HepG2 (cell line): ENCODE measurements around the gene PADI4. TPM values are rescaled to one million over a fixed set of nuclear protein-coding genes. Genes with fewer than 3 reads are reported as not detected.

Source experiments
- ATAC-seq: fragments of 200-7000 bp; cut with Tn5 transposase; 3 replicates; pipeline ENCODE4 v1.9.1; 2020; ENCODE audit warnings: mild to moderate bottlenecking, moderate library complexity
- BruUV-seq: library from RNA; stranded (reverse); fragments of 400-500 nt; replicated peaks from 2 replicates; lab custom pipeline; 2021; lab: Mats Ljungman, UMichigan
- CTCF ChIA-PET: fragments of 300-600 bp; formaldehyde crosslinking; extraction: SDS; loops from one replicate; lab custom pipeline; 2021; ENCODE audit warnings: low total read pairs, inconsistent platforms, low intra/inter-chr PET ratio; lab: Yijun Ruan, JAX
- POLR2A ChIA-PET: fragments of 350-600 bp; sonication (Branson Sonifier 250); formaldehyde crosslinking; loops from one replicate; lab custom pipeline; 2020; ENCODE audit warnings: antibody characterized with exemption, inconsistent platforms; lab: Yijun Ruan, JAX
- DNase-seq: peaks from one replicate; pipeline ENCODE4 v3.0.0-alpha.2; 2015; ENCODE audit warnings: low spot score
- FAIRE-seq: peaks from 3 replicates; lab custom pipeline; 2011; peaks lifted over from hg19 to GRCh38; lab: Jason Lieb, UNC
- H2AFZ ChIP-seq: one replicate; pipeline ENCODE4 v1.6.1; 2011; ENCODE audit warnings: low read length, inconsistent platforms
- H3K27ac ChIP-seq: fragments of 300-600 bp; 3 replicates; pipeline ENCODE4 v1.8.0; 2011; ENCODE audit warnings: mixed run types, mild to moderate bottlenecking, mixed read lengths, low read length, inconsistent platforms; ENCODE audit not compliant: insufficient read depth; ENCODE audit errors: extremely low read length
- H3K27me3 ChIP-seq, 2 experiments: fragments of 200-600 bp in 1 of 2; 2 replicates in 1 of 2; 3 replicates in 1 of 2; pipeline versions ENCODE4 v1.6.0 to v1.8.0; 2011; ENCODE audit warnings: low read length in 2 of 2, mild to moderate bottlenecking in 2 of 2, moderate library complexity in 2 of 2, inconsistent platforms in 1 of 2; ENCODE audit not compliant: insufficient read depth in 2 of 2, control insufficient read depth in 1 of 2
- H3K36me3 ChIP-seq, 2 experiments: fragments of 200-600 bp in 1 of 2; replicated peaks in 1 of 2; 2 replicates in 1 of 2; 3 replicates in 1 of 2; pipeline versions ENCODE4 v1.5.1 to v1.8.0; 2011; ENCODE audit warnings: low read length in 2 of 2, inconsistent platforms in 1 of 2; ENCODE audit not compliant: insufficient read depth in 2 of 2, control insufficient read depth in 1 of 2
- H3K4me1 ChIP-seq: 2 replicates; pipeline ENCODE4 v1.5.1; 2012; ENCODE audit warnings: low read length, inconsistent platforms; ENCODE audit not compliant: insufficient read depth
- H3K4me2 ChIP-seq: 2 replicates; pipeline ENCODE4 v1.6.0; 2011; ENCODE audit warnings: low read depth, low read length, inconsistent platforms
- H3K4me3 ChIP-seq, 3 experiments: fragments of 200-600 bp in 1 of 3; sonication (generic), shearing (Covaris generic) in 1 of 3; replicated peaks in 1 of 3; 2 replicates each; pipeline ENCODE4 v1.5.1; 2011 to 2016; ENCODE audit warnings: low read length in 3 of 3, inconsistent platforms in 2 of 3, low read depth in 2 of 3, mild to moderate bottlenecking in 2 of 3, control low read depth in 1 of 3, mixed read lengths in 1 of 3; ENCODE audit not compliant: insufficient read depth in 1 of 3
- H3K79me2 ChIP-seq: one replicate; pipeline ENCODE4 v1.6.1; 2011; ENCODE audit warnings: low read length, inconsistent platforms; ENCODE audit not compliant: insufficient read depth
- H3K9ac ChIP-seq: 2 replicates; pipeline ENCODE4 v1.6.0; 2011; ENCODE audit warnings: mild to moderate bottlenecking, low read depth, low read length, inconsistent platforms; ENCODE audit not compliant: insufficient read depth
- H3K9me3 ChIP-seq: 2 replicates; pipeline ENCODE4 v1.5.1; 2012; ENCODE audit warnings: mild to moderate bottlenecking, low read length
- H4K20me1 ChIP-seq: 2 replicates; pipeline ENCODE4 v1.6.0; 2011; ENCODE audit warnings: inconsistent platforms, mild to moderate bottlenecking, low read length, moderate library complexity; ENCODE audit not compliant: insufficient read depth
- FOXM1 ChIP-seq: sonication (generic); formaldehyde crosslinking; IDR thresholded peaks from 2 replicates; pipeline ENCODE4 v1.5.0; 2020; ENCODE audit warnings: missing genetic modification reagents
- SNAI1 ChIP-seq: sonication (generic); formaldehyde crosslinking; IDR thresholded peaks from 2 replicates; pipeline ENCODE4 v1.5.0; 2020; ENCODE audit warnings: mild to moderate bottlenecking, missing genetic modification reagents, borderline replicate concordance
- TFAP4 ChIP-seq: sonication (generic); IDR thresholded peaks from 2 replicates; pipeline ENCODE4 v1.6.1; 2016; ENCODE audit warnings: low read depth, borderline replicate concordance
- ZNF121 ChIP-seq: sonication (generic); formaldehyde crosslinking; IDR thresholded peaks from 2 replicates; pipeline ENCODE4 v1.5.0; 2020; ENCODE audit warnings: mild to moderate bottlenecking, missing genetic modification reagents
- ZNF704 ChIP-seq: sonication (generic); formaldehyde crosslinking; IDR thresholded peaks from 2 replicates; pipeline ENCODE4 v1.8.1; 2023; ENCODE audit warnings: mild to moderate bottlenecking, inconsistent platforms, moderate library complexity, missing genetic modification reagents, borderline replicate concordance
- ZNF75D ChIP-seq: sonication (generic); formaldehyde crosslinking; IDR thresholded peaks from 2 replicates; pipeline ENCODE4 v1.8.1; 2023; ENCODE audit warnings: missing genetic modification reagents, mild to moderate bottlenecking, borderline replicate concordance
- ZNF792 ChIP-seq: IDR thresholded peaks from 2 replicates; pipeline ENCODE4 v1.6.1; 2016
- WGBS: methylation state at CpG from one replicate; pipeline ENCODE4 v1.1.6; 2017; ENCODE audit warnings: low lambda C conversion rate; 5-methylcytosine and 5-hydroxymethylcytosine counted together
- in situ Hi-C: cut with HindIII; loops from 2 replicates; pipeline ENCODE4 v1.10.0; 2017; ENCODE audit warnings: low pct_unique_long_range_greater_than_20kb; ENCODE audit not compliant: extremely low pct_ligation_motif_present
- intact Hi-C: fragments of 100-400 bp; cut with micrococcal nuclease; formaldehyde crosslinking; loops from one replicate; pipeline ENCODE4 v1.10.0; 2022; ENCODE audit not compliant: unreplicated experiment
- polyA plus RNA-seq, 8 experiments: library from polyadenylated mRNA; depleted of rRNA in 3 of 8; stranded (reverse) in 7 of 8; unstranded in 1 of 8; fragments of >200 nt; fragmentation: Illumina TruSeq in 4 of 8; extraction: Trizol in 4 of 8; gene quantifications; 2 replicates each; pipeline versions ENCODE4 v1.2.1 to v1.2.3, GENCODE V29; 2011 to 2016; ENCODE audit warnings: low read depth in 4 of 8, missing spikeins in 1 of 8, mixed read lengths in 1 of 8; ENCODE audit not compliant: insufficient read depth in 1 of 8
- total RNA-seq, 5 experiments: library from RNA; depleted of rRNA; stranded (reverse); fragments of >200 nt; fragmentation: Illumina TruSeq; extraction: Trizol; gene quantifications; 2 replicates each; pipeline ENCODE4 v1.2.3, GENCODE V29; 2016; ENCODE audit warnings: low read depth in 1 of 5

PADI4 gene
- total and polyA plus RNA-seq, 2 of the 13 experiments (the other 11 are each of a cell fraction or from before 2014, with no cell fraction given): 0.04 TPM

DNA sequence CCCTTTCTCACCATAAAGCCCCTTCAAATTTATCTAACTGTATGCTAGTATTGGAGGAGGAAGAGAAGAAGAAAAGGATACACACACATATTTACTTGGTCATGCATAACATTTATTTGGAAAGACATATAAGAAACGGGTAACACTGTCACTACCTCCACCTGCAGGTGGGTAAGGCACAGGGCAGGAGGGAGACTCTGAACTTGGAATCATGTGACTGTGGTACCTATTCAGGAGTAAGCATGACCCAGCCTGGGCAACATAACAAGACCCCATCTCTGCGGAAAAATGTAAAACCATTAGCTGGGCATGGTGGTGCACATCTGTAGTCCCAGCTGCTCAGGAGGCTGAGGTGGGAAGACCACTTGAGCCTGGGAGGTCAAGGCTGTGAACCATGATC, 62.6 kb downstream of the PADI4 start (continued):
- peak; percentile 63; the same call in 1 of the 2 replicates for TF ChIP-seq ZNF121
- no peak for TF ChIP-seq ZNF704 (CRISPR knock-in tag)

DNA sequence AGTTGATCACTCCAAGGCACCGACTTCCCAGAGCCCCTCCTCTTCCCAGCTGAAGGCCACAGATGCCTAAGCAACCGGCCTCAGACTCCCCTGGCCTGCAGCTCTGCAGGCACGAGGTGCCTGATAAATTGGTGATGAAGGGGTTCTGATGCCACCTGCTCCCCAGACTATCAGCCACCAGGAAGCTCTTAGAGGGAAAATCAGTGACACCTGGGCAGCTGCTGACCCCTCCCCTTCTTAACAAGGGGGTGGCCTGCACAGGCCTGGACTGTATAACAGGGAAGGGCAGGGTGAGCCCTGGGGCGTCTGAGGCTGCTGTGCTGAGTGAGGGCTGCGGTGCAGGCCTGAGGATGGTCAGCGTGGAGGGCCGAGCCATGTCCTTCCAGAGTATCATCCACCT, 63.9 kb downstream of the PADI4 start, which contains the start of gene PADI6:
Gene PADI6 (plus strand): TSS at position 301 of the 400 bp plus-strand sequence. CDS start 50 bp downstream, at position 351.
- Histone ChIP-seq H3K79me2 (no peaks in the 10 kb centered on the region), H3K36me3 (no peaks in the 10 kb centered on the region), H2AFZ (no peak within 1 kb of the TSS), H3K27ac (no peak within 1 kb of the TSS), H3K4me3 (no peak within 1 kb of the TSS), H3K4me2 (no peak within 1 kb of the TSS), H3K9ac (no peak within 1 kb of the TSS), H3K27me3 (peaks cover 10 to 24% of the 10 kb centered on the region in 2 experiments; a peak in 4 of 5 replicates), H3K9me3 (no peaks in the 10 kb centered on the region), H3K4me1 (no peaks in the 10 kb centered on the region), H4K20me1 (peaks cover 3% of the 10 kb centered on the region; the same call in 1 of the 2 replicates)
- FAIRE-seq: no peak
- peak; percentile 27; the same call in 1 of the 3 replicates for ATAC-seq
- 8% methylated on average over 5 of the region's 7 CpGs for WGBS
- ChIA-PET CTCF (no interaction called here), POLR2A (no interaction called here)
- no TSS peak for BruUV-seq
- intact Hi-C loops (no loop called here), in situ Hi-C loops (no loop called here)
- no peak for TF ChIP-seq TFAP4
- no peak for TF ChIP-seq ZNF75D (CRISPR knock-in tag)
- TF ChIP-seq FOXM1 (CRISPR knock-in tag): no peak
- no peak for TF ChIP-seq SNAI1 (CRISPR knock-in tag)
- no peak for TF ChIP-seq ZNF792 (CRISPR knock-in tag)
- no peak for DNase-seq
